WTC11 (cell line): Measurements from ENCODE around the gene DENND2C.

ENCODE experiments used
- CREB1 ChIP-seq: sonication (generic); formaldehyde crosslinking; IDR thresholded peaks from 2 replicates; pipeline ENCODE4 v1.8.0; 2023; ENCODE audit warnings: mild to moderate bottlenecking, missing genetic modification reagents
- HMGA2 ChIP-seq: fragments of 250-450 bp; sonication (Bioruptor Pico); IDR thresholded peaks from 2 replicates; pipeline ENCODE4 v1.4.0; 2021; ENCODE audit warnings: mild to moderate bottlenecking, moderate library complexity
- RELA ChIP-seq: sonication (generic); formaldehyde crosslinking; IDR thresholded peaks from 2 replicates; pipeline ENCODE4 v1.8.1; 2022; ENCODE audit warnings: missing genetic modification reagents, mild to moderate bottlenecking, borderline replicate concordance
- ZNF138 ChIP-seq: sonication (generic); formaldehyde crosslinking; conservative IDR thresholded peaks from 2 replicates; pipeline ENCODE4 v1.8.1; 2022; ENCODE audit warnings: mild to moderate bottlenecking, moderate library complexity, missing genetic modification reagents
- TF ChIP-seq, protein P1 (sequence below): fragments of 200-600 bp; IDR thresholded peaks from 2 replicates; pipeline ENCODE4 v1.8.0; 2022; ENCODE audit warnings: antibody characterized with exemption
- TF ChIP-seq, protein P2 (sequence below): sonication (generic); formaldehyde crosslinking; IDR thresholded peaks from 2 replicates; pipeline ENCODE4 v1.8.1; 2023; ENCODE audit warnings: mild to moderate bottlenecking, missing genetic modification reagents
- TF ChIP-seq, protein P3 (sequence below): sonication (generic); formaldehyde crosslinking; IDR thresholded peaks from 2 replicates; pipeline ENCODE4 v1.8.0; 2022; ENCODE audit warnings: missing genetic modification reagents

DNA sequence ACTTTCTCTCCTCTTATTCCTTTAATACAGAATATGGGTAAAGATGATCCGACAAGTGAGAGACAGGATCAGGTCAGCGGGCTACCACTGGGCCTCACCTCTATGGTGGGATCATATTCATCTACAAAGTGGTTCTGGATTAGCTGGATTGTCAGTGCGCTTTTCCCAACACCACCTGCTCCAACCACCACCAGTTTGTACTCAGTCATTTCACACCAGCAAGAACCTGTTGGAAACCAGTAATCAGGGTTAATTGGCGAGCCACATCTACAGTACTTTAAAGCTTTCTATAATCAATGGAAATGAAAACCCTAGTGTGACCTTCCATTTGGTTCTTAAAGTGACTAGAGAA is 46.1 kb upstream of the DENND2C start:
- TF ChIP-seq, protein P1, sequence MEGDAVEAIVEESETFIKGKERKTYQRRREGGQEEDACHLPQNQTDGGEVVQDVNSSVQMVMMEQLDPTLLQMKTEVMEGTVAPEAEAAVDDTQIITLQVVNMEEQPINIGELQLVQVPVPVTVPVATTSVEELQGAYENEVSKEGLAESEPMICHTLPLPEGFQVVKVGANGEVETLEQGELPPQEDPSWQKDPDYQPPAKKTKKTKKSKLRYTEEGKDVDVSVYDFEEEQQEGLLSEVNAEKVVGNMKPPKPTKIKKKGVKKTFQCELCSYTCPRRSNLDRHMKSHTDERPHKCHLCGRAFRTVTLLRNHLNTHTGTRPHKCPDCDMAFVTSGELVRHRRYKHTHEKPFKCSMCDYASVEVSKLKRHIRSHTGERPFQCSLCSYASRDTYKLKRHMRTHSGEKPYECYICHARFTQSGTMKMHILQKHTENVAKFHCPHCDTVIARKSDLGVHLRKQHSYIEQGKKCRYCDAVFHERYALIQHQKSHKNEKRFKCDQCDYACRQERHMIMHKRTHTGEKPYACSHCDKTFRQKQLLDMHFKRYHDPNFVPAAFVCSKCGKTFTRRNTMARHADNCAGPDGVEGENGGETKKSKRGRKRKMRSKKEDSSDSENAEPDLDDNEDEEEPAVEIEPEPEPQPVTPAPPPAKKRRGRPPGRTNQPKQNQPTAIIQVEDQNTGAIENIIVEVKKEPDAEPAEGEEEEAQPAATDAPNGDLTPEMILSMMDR, result no peak
- no peak for TF ChIP-seq ZNF138 (CRISPR knock-in tag)
- no peak for TF ChIP-seq HMGA2 (CRISPR knock-in tag)
- TF ChIP-seq, protein P2, sequence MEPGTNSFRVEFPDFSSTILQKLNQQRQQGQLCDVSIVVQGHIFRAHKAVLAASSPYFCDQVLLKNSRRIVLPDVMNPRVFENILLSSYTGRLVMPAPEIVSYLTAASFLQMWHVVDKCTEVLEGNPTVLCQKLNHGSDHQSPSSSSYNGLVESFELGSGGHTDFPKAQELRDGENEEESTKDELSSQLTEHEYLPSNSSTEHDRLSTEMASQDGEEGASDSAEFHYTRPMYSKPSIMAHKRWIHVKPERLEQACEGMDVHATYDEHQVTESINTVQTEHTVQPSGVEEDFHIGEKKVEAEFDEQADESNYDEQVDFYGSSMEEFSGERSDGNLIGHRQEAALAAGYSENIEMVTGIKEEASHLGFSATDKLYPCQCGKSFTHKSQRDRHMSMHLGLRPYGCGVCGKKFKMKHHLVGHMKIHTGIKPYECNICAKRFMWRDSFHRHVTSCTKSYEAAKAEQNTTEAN (CRISPR knock-in tag), result no peak
- no peak for TF ChIP-seq CREB1 (CRISPR knock-in tag)
- TF ChIP-seq, protein P3, sequence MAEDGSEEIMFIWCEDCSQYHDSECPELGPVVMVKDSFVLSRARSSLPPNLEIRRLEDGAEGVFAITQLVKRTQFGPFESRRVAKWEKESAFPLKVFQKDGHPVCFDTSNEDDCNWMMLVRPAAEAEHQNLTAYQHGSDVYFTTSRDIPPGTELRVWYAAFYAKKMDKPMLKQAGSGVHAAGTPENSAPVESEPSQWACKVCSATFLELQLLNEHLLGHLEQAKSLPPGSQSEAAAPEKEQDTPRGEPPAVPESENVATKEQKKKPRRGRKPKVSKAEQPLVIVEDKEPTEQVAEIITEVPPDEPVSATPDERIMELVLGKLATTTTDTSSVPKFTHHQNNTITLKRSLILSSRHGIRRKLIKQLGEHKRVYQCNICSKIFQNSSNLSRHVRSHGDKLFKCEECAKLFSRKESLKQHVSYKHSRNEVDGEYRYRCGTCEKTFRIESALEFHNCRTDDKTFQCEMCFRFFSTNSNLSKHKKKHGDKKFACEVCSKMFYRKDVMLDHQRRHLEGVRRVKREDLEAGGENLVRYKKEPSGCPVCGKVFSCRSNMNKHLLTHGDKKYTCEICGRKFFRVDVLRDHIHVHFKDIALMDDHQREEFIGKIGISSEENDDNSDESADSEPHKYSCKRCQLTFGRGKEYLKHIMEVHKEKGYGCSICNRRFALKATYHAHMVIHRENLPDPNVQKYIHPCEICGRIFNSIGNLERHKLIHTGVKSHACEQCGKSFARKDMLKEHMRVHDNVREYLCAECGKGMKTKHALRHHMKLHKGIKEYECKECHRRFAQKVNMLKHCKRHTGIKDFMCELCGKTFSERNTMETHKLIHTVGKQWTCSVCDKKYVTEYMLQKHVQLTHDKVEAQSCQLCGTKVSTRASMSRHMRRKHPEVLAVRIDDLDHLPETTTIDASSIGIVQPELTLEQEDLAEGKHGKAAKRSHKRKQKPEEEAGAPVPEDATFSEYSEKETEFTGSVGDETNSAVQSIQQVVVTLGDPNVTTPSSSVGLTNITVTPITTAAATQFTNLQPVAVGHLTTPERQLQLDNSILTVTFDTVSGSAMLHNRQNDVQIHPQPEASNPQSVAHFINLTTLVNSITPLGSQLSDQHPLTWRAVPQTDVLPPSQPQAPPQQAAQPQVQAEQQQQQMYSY, result no peak
- TF ChIP-seq RELA (CRISPR knock-in tag), result no peak
